HG02885 (cell line): ENCODE measurements around the gene NRP2.

Source experiments
- ATAC-seq: cut with Tn5 transposase; IDR thresholded peaks from one replicate; pipeline ENCODE4 v1.9.1; 2021; ENCODE audit warnings: mild to moderate bottlenecking; ENCODE audit not compliant: unreplicated experiment, poor library complexity

Gene NRP2, protein sequence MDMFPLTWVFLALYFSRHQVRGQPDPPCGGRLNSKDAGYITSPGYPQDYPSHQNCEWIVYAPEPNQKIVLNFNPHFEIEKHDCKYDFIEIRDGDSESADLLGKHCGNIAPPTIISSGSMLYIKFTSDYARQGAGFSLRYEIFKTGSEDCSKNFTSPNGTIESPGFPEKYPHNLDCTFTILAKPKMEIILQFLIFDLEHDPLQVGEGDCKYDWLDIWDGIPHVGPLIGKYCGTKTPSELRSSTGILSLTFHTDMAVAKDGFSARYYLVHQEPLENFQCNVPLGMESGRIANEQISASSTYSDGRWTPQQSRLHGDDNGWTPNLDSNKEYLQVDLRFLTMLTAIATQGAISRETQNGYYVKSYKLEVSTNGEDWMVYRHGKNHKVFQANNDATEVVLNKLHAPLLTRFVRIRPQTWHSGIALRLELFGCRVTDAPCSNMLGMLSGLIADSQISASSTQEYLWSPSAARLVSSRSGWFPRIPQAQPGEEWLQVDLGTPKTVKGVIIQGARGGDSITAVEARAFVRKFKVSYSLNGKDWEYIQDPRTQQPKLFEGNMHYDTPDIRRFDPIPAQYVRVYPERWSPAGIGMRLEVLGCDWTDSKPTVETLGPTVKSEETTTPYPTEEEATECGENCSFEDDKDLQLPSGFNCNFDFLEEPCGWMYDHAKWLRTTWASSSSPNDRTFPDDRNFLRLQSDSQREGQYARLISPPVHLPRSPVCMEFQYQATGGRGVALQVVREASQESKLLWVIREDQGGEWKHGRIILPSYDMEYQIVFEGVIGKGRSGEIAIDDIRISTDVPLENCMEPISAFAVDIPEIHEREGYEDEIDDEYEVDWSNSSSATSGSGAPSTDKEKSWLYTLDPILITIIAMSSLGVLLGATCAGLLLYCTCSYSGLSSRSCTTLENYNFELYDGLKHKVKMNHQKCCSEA

DNA sequence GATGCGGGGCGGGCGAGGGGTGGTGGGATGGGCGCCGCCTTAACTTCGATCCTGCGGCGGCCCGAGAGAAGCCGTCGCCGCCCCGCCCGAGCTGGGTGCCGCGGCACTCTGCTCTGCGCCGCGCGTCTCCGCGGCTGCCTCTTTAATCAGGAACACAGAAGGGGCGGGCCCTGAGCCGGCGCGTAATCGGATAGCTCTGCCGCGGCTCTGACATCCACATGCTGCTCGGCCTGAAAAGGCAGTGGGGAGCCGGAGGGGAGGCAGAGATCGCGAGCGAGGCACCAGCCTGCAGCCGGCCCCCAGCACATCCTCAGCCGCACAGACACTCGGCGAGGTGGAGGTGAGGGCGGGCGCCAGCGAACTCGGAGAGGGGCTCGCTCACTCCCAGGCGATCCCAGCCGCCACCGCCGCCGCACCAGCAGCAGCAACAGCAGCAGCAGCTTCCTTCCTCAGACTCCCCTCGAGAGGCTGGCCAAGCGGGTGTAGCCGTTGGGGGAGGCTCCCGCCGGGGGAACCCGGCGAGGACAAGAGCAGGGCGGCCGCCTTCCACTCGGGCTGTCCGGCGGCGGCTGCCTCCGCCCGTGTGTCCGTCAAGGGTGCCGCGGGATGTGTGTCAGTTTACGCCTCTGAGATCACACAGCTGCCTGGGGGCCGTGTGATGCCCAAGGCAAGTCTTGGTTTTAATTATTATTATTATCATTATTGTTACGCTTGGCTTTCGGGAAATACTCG, at the start of gene NRP2:
Gene NRP2, plus strand, starts transcription at position 263 of the 732 bp plus-strand sequence. CDS start 790 bp downstream, outside the sequence.
- peak; percentile 76 for ATAC-seq

- no peak for ATAC-seq
These were observed 48.3 kb upstream of the NRP2 start for GRCh38 chr2:205633994-205634393.

- ATAC-seq = no peak
These were observed 45.6 kb upstream of the NRP2 start for GRCh38 chr2:205636549-205637319.

GRCh38 chr2:205637320-205637602, 45.0 kb upstream of the NRP2 start:
- no peak for ATAC-seq

- no peak for ATAC-seq
These were observed 44.4 kb upstream of the NRP2 start for GRCh38 chr2:205637779-205638503.

DNA sequence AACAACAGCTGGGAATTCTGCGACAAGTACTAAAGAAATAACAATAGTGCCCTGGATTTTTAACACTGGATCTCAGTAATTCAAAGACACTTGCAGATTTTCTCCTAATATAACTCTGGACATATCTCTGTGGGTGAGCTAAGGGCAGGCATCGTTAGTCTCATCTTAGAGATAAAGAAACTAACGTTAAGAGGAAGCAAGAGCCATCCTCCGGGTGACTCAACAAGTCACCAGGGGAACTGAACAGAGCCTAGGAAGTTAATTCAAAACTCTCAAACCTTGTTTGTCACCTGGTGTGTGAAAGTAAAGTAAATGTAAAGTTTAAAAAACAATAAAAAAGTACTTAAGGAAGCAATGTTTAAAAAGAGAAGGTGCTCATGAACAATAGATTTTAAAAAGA, 41.6 kb upstream of the NRP2 start:
- peak; percentile 45 for ATAC-seq

DNA sequence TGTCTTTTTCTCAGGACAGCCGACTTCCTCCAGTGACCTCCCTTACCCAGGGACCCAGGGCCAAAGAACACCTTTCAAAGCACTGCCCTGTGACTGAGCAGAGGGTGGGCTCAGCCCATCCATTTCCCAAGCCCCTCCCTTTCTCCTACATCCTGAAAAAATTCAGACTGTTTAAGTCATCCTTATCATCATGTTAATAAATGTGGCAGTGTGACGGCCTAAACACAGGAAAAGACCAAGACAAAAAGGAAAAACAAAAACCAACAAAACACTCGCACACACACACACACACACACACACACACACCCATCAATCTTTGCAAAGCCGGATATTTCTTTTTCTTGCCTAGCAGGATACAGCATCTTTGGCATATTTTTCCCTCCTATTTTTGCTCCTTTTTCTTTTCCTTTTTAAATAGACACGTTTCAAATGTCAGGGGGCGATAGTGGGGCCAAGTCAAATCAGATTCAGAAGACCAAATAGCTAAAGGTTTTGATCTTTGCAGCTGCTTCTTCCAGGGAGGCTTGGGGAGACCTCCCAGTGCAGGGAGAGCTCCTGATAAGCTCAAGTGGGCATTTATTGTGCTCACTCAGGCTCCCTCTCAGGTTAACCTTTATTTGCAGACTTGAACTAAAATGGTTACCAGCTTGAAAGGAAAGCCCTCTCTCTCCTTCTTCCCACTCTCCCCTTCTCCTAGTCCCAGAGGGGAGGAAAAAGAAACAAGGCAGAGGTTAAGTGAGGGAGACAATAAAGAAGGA, 39.5 kb upstream of the NRP2 start:
- ATAC-seq = no peak

DNA sequence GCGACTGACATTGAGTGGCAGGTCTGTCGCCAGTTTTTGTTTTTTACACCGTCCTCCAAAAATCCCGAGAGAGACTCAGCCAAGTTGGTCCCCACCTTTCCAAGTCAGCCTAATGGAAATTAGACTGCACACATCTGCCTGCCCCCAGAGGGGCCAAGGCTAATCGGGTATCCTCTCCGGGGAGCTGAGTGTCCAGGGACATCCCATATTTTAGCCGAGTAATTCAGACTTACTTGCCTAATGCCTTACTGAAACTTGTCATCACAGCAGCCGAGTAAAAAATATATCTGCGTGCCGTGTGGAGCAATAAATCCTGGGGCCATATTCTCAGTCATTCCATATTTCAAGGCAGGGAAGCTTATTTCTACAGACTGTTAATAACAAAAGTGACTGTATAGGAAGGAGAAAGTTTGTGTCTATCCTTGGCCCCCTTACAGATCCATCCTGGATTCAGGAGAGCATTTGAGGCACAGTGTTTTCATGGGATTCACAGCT, 38.9 kb upstream of the NRP2 start:
- no peak for ATAC-seq

DNA sequence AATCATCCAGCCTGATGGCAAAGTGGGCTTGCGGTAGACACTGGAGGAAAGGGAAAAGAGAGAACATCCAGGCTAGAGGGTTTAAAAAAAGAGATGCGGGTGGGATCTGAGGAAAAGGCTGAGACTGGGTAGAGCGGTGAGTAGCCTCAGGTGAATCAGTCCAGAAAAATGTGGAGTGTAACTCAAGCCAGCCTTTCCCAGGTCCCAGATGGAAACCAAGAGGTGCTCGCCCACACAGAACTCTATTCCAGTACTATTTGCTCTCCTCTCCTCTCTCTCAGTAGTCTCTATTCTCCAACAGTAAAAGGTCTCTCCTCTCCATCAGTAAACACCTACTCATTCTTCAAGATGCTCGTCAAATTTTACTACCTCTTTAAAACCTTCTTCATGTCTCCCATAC, 38.3 kb upstream of the NRP2 start:
- ATAC-seq = no peak

DNA sequence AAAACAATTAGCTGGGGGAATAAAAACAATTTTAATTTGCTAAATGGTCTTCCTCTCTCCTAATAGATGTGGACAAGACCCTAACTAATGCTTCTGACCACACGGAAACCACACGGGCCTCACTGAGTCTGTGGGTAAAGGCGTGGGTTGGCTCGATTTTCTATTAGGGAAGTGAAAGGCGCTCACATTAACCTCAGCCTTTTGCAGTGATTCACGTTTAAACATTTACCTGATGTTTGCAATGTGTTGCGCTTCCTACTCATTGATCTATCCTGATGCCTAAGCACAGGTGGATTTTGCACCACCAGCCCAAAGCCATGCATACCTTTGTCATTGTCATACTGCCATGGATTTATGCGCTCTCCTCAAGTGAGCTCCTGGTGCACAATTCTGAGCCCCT, 35.6 kb upstream of the NRP2 start:
- peak; percentile 98 for ATAC-seq

DNA sequence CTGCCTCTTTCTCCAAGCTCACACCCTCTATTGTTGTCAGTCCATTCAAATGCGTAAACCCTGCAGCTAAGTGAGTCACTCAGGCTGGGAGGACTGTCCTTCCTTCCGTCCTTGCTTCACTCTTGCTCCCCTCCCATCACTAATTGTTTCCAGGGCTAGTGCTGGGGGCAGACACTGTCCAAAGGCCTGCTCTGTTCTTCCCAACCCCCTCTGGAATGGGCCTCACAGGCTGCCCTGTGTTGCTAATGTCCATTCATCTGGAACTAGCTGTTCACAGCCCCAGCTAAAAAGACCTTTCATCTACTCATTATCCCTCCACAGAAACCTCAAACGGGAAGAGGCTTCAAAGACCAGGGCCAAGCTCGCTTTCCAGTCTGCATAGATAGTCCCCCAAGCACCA, 31.9 kb upstream of the NRP2 start:
- ATAC-seq = no peak

- no peak for ATAC-seq
These were observed 31.4 kb upstream of the NRP2 start for GRCh38 chr2:205650931-205651330.

- no peak for ATAC-seq
These were observed 30.6 kb upstream of the NRP2 start for GRCh38 chr2:205651719-205652118.

DNA sequence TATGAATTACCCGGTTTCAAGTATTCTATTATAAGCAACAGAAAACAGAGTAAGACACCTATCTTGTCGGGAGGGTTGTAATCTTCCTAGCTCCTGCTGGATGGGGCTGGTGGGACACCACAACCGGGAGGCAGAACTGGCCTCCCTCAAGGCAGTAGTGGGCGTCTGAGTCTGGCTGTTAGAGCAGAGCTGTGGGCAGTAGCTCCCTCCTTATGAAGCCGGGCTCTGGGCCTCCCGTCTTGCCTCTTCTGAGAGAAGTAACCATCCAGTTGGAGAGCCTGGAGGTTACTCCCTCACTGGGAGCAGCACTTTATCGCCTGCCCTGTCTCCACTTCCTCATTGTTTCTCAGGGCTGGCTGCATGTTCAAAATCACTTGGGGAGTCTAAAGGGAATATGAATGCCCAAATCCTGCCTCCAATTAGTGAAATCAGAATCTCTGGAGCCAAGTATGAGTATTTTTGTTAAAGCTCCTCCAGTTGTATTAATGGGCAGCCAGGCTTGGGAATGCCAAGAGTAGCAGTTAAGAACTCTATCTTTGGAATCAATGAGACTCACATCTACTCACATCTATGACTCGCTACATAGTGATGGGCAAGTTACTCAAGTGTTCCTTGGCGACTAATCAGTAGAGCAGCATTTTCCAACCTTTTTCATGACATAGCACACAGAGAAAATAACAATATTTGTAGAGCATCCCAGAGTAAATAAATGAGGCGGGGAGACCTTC, 27.3 kb upstream of the NRP2 start:
- no peak for ATAC-seq

DNA sequence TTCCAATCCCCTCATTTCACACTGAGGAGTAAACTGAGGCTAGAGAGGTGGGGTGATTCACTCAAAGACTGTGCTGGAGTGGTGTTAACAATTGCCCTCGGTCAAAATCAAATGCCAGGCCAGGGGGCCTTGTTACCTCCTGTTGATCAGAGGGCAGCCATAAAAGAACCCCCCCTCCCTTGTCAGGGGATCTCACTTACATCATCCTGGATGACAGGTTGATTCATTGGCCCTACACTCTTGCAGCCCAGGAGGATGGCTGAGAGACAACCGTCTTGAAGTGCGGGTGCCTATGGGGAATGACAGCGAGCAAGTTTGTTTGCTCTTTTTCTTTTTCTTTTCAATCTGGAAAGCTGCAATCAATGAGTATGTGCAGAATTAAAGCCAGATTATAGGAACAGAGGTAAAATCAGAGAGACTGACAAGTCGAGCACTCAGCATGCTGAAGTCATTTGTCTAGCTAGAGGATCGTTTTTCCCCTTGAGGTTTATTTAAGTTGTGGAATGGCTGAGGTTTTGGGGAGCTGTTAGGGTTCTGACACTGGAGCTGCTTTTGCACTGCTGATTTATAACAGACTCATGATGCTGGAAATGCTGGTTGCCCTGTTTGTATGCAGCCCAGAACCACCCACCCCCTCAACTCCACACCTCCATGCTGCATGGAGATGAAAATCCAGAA, 26.4 kb upstream of the NRP2 start:
- no peak for ATAC-seq

GRCh38 chr2:205656461-205656860, 25.8 kb upstream of the NRP2 start:
- no peak for ATAC-seq

DNA sequence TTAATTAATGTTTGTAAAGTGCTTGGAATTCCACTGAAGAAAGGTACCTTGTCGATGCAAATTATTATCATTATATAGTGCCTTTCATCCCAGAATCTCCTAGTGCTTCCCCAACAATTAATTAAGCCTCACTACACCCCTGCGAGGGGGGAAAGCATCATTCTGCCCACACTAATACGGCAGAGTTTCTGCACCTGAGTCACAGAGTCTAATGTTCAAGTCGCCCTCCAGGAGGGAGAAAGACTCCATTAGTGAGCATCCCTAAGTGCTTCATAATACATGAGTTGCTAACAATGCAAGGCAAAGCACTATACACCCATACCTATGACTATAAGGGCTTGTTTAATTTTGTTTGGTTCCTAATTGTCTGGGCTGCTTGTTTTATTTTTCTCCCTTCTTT, 25.4 kb upstream of the NRP2 start:
- ATAC-seq = no peak
